NCI-H128 (cell line): ENCODE measurements around the gene CACNA1E.

Experiments
- DNase-seq: peaks from one replicate; lab custom pipeline; 2025; ENCODE audit not compliant: unreplicated experiment; lab: John Stamatoyannopoulos, UW

CACNA1E gene

GRCh38 chr1:181559142-181559541, 75.8 kb downstream of the CACNA1E start:
- DNase-seq: no peak

GRCh38 chr1:181562395-181562794, 79.1 kb downstream of the CACNA1E start:
- DNase-seq: no peak

GRCh38 chr1:181568736-181569135, 85.4 kb downstream of the CACNA1E start:
- DNase-seq: no peak

- no peak for DNase-seq
Measured at GRCh38 chr1:181577475-181577874, 94.2 kb downstream of the CACNA1E start.

GRCh38 chr1:181583598-181583997, 100.3 kb downstream of the CACNA1E start:
- no peak for DNase-seq

GRCh38 chr1:181587870-181588438, 104.6 kb downstream of the CACNA1E start:
- no peak for DNase-seq

GRCh38 chr1:181588631-181589030, 105.3 kb downstream of the CACNA1E start:
- no peak for DNase-seq

- DNase-seq: no peak
Measured at GRCh38 chr1:181592255-181592859, 109.0 kb downstream of the CACNA1E start.

- no peak for DNase-seq
Measured at GRCh38 chr1:181593042-181593441, 109.7 kb downstream of the CACNA1E start.

GRCh38 chr1:181594553-181594952, 111.2 kb downstream of the CACNA1E start:
- DNase-seq: no peak

GRCh38 chr1:181595234-181595633, 111.9 kb downstream of the CACNA1E start:
- no peak for DNase-seq

GRCh38 chr1:181601186-181601950, 118.1 kb downstream of the CACNA1E start:
- DNase-seq: no peak

GRCh38 chr1:181603735-181604410, 120.6 kb downstream of the CACNA1E start:
- DNase-seq: no peak

- DNase-seq: no peak
Measured at GRCh38 chr1:181604482-181605249, 121.3 kb downstream of the CACNA1E start.

- DNase-seq: no peak
Measured at GRCh38 chr1:181607524-181607923, 124.2 kb downstream of the CACNA1E start.

- no peak for DNase-seq
Measured at GRCh38 chr1:181608386-181608785, 125.1 kb downstream of the CACNA1E start.

- DNase-seq: no peak
Measured at GRCh38 chr1:181608948-181609347, 125.6 kb downstream of the CACNA1E start.

GRCh38 chr1:181612100-181612499, 128.8 kb downstream of the CACNA1E start:
- no peak for DNase-seq

GRCh38 chr1:181618559-181618958, 135.2 kb downstream of the CACNA1E start:
- no peak for DNase-seq

GRCh38 chr1:181620183-181620582, 136.9 kb downstream of the CACNA1E start:
- no peak for DNase-seq

- no peak for DNase-seq
Measured at GRCh38 chr1:181623850-181624249, 140.5 kb downstream of the CACNA1E start.
